Stimulated activated naive CD8-positive, alpha-beta T cell treated with anti-CD3 and anti-CD28 coated beads, Interleukin-15, Interleukin-2, amounts not matched to agents 100 ng/mL and 50 ng/mL, for 24 hours (primary cell): Measurements from ENCODE around the gene NCAM1.

Experiments used
- H3K27ac Mint-ChIP-seq: one replicate; pipeline ENCODE4 v1.8.0; 2021; ENCODE audit warnings: mild to moderate bottlenecking, mixed read lengths
- H3K27me3 Mint-ChIP-seq: one replicate; pipeline ENCODE4 v1.8.0; 2021; ENCODE audit warnings: mixed read lengths
- H3K36me3 Mint-ChIP-seq: one replicate; pipeline ENCODE4 v1.8.0; 2021; ENCODE audit warnings: low read depth, mixed read lengths
- H3K4me1 Mint-ChIP-seq: one replicate; pipeline ENCODE4 v1.8.0; 2021; ENCODE audit warnings: low read depth, mixed read lengths
- H3K4me3 Mint-ChIP-seq: one replicate; pipeline ENCODE4 v1.8.0; 2021; ENCODE audit warnings: mild to moderate bottlenecking, mixed read lengths
- H3K9me3 Mint-ChIP-seq: one replicate; pipeline ENCODE4 v1.8.0; 2021; ENCODE audit warnings: mixed read lengths

Gene NCAM1

GRCh38 chr11:113137713-113138529, 176.7 kb downstream of the NCAM1 start:
- no peaks in the 10 kb centered on the region for H3K9me3 Mint-ChIP-seq
- no peak overlapping the region for H3K27ac Mint-ChIP-seq
- H3K4me3 Mint-ChIP-seq = no peak overlapping the region
- no peaks in the 10 kb centered on the region for H3K36me3 Mint-ChIP-seq
- H3K4me1 Mint-ChIP-seq = no peaks in the 10 kb centered on the region
- H3K27me3 Mint-ChIP-seq = peaks cover 35% of the 10 kb centered on the region

DNA sequence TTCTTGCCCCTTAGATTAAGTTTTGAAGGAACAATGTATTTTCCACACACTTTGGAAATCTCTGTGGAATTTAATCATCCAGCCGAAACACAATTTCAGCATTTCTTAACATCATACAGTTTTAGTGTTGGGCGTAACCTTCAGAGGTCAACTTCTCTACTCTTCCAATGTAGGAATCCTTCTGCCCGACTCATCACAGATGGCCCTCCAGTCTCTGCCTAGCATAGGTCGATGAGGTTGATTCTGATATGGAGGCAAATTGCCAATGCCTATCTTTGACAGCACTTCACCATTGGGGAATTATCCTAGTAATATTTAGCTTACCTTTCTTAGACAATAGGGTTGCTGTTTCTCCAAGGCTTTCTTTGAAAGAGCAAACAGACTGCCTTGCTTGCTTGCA, 177.5 kb downstream of the NCAM1 start:
- Mint-ChIP-seq H3K27me3 (peaks cover 35% of the 10 kb centered on the region), H3K27ac (no peak overlapping the region), H3K4me3 (no peak overlapping the region), H3K9me3 (no peaks in the 10 kb centered on the region), H3K4me1 (no peaks in the 10 kb centered on the region), H3K36me3 (no peaks in the 10 kb centered on the region)

- Mint-ChIP-seq H3K27ac (no peak overlapping the region), H3K4me1 (no peaks in the 10 kb centered on the region), H3K27me3 (peaks cover 27% of the 10 kb centered on the region), H3K4me3 (no peak overlapping the region), H3K9me3 (no peaks in the 10 kb centered on the region), H3K36me3 (no peaks in the 10 kb centered on the region)
These were observed 179.8 kb downstream of the NCAM1 start for GRCh38 chr11:113141010-113141409.

- Mint-ChIP-seq H3K36me3 (no peaks in the 10 kb centered on the region), H3K27me3 (peaks cover 26% of the 10 kb centered on the region), H3K4me3 (no peak overlapping the region), H3K4me1 (no peaks in the 10 kb centered on the region), H3K9me3 (no peaks in the 10 kb centered on the region), H3K27ac (no peak overlapping the region)
These were observed 181.3 kb downstream of the NCAM1 start for GRCh38 chr11:113142508-113142907.

DNA sequence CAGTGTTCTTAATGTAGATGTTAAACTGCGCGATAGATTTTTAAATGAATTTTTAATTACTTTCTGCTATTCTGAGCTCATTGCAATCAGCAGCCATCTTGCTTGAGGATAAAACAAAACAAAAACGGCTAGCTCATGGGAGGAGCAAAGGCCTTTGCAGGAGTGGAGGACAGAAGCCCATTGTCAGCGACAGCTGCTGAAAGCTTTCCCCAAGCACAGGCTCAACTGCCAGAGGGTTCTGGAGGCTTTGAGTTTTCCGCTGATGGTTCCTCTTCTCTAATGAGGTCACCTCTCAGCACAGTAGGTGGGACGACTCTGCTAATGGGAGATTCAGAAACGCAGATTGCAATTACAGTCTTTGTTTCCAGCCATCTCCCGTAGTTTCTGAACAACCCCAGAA, 186.0 kb downstream of the NCAM1 start:
- Mint-ChIP-seq H3K4me1 (no peaks in the 10 kb centered on the region), H3K27ac (no peak overlapping the region), H3K4me3 (no peak overlapping the region), H3K27me3 (peaks cover 9% of the 10 kb centered on the region), H3K36me3 (no peaks in the 10 kb centered on the region), H3K9me3 (no peaks in the 10 kb centered on the region)

DNA sequence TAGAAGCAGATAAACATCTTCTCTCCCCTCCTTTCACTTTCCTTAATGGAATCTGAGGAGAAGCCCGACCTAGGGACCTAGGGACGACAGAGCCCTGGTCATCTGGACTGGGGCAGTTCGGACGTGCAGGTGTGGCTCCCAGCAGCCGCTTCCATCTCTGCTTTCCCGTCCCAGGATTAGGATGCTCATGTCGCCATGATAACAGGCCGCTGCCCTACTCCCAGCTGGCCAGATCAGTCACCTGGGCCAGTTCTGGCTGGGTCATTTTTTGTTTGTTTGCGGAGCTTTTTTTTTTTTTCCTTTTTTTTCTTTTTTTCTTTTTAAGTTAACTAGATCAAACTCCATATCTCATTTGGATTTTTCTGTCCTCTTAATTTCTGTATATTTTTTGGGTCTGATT, 186.9 kb downstream of the NCAM1 start:
- no peak overlapping the region for H3K27ac Mint-ChIP-seq
- H3K4me1 Mint-ChIP-seq = no peaks in the 10 kb centered on the region
- no peak overlapping the region for H3K4me3 Mint-ChIP-seq
- peaks cover 4% of the 10 kb centered on the region for H3K27me3 Mint-ChIP-seq
- no peaks in the 10 kb centered on the region for H3K9me3 Mint-ChIP-seq
- H3K36me3 Mint-ChIP-seq = no peaks in the 10 kb centered on the region

- Mint-ChIP-seq H3K4me3 (no peak overlapping the region), H3K36me3 (no peaks in the 10 kb centered on the region), H3K27me3 (peaks cover 4% of the 10 kb centered on the region), H3K27ac (no peak overlapping the region), H3K9me3 (no peaks in the 10 kb centered on the region), H3K4me1 (no peaks in the 10 kb centered on the region)
These were observed 187.4 kb downstream of the NCAM1 start for GRCh38 chr11:113148652-113149051.

DNA sequence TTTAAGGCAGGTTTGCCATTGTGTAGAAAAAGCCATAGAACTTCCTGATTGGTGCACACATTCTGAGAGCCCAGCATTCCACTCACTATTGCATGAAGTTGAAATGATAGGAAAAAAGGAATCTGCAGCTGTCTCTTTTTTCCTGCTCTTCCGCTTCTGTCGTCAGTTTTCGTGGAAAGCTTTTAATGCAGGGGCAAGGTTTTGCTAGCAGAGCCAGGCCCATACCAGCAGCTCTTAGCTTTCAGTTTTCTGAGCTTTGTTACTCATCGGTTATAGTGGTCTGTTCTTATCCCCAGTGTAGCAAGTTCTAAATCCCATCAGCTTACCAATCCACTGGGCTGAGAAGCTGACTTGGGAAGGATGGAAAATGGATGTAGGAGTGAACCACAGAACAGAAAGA, 190.3 kb downstream of the NCAM1 start:
- Mint-ChIP-seq H3K9me3 (no peaks in the 10 kb centered on the region), H3K36me3 (no peaks in the 10 kb centered on the region), H3K4me3 (no peak overlapping the region)

GRCh38 chr11:113152500-113152899, 191.3 kb downstream of the NCAM1 start:
- no peak overlapping the region for H3K4me3 Mint-ChIP-seq
- no peaks in the 10 kb centered on the region for H3K9me3 Mint-ChIP-seq
- peaks cover 4% of the 10 kb centered on the region for H3K27me3 Mint-ChIP-seq
- no peak overlapping the region for H3K27ac Mint-ChIP-seq
- H3K4me1 Mint-ChIP-seq = no peaks in the 10 kb centered on the region
- H3K36me3 Mint-ChIP-seq = no peaks in the 10 kb centered on the region

More for the DNA sequence above, 190.3 kb downstream of the NCAM1 start:
- Mint-ChIP-seq H3K4me1 (no peaks in the 10 kb centered on the region), H3K27ac (no peak overlapping the region), H3K27me3 (peaks cover 4% of the 10 kb centered on the region)

DNA sequence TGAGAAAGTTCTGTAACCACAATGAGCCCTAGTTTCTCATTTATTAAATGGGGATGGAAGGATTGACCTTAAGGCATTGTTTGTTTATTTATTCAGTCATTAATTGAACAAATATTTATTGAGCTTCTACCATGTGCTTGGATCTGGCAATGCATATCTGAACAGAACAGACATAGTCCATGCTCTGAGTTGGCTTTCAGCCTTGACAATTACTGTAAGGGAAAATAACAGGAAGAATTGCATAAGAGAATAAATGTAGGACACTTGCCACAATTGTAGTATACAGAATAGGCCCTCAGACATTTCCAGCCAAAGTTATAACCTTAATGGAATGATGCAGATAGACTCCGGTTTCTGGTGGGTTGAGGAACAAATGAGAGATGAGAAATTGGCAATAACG, 192.6 kb downstream of the NCAM1 start:
- H3K27ac Mint-ChIP-seq = no peak overlapping the region
- H3K4me3 Mint-ChIP-seq = no peak overlapping the region
- H3K9me3 Mint-ChIP-seq = no peaks in the 10 kb centered on the region
- H3K36me3 Mint-ChIP-seq = no peaks in the 10 kb centered on the region
- H3K27me3 Mint-ChIP-seq = peaks cover 4% of the 10 kb centered on the region
- H3K4me1 Mint-ChIP-seq = no peaks in the 10 kb centered on the region

DNA sequence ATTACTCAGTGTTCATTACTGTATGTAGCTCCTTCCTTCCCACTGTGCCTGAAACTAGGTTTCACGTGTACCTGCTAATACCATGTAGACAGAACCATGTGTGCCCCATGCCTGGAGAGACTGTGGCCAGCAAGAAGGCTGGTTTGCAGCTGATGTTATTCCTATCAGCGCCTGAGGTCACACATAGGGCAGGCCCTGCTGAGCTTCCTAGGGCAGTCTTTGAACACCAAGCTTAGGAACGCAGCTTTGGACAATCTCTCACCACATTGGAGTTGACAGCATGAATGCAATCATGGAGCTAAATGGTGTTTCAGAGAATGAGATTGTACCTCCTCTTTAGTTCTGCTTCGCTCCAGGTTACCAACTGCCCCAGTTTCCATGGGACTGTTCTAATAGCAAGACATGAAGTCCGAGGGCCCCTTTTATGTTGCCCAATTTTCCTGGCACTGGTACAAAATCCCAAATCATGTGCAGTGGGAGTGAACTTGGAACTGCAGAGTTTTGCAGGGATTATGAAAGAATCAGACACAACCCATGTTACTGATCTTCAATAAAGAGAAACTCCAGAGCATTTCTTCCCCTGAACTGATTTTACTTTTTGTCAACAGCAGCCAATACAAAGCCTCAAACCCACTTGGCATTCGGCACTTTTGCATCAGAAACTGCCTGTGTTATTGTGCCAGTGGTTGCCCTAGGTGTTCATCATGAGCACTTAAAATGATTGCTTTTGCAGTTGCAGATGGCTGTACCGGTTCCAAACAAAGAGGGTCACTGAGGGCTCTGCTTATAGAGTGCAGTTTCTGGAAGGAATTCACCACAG, 199.0 kb downstream of the NCAM1 start:
- Mint-ChIP-seq H3K36me3 (no peaks in the 10 kb centered on the region), H3K27ac (no peak overlapping the region), H3K9me3 (no peaks in the 10 kb centered on the region), H3K4me3 (no peak overlapping the region), H3K27me3 (peaks cover 4% of the 10 kb centered on the region), H3K4me1 (no peaks in the 10 kb centered on the region)

- Mint-ChIP-seq H3K4me1 (no peaks in the 10 kb centered on the region), H3K4me3 (no peak overlapping the region), H3K9me3 (no peaks in the 10 kb centered on the region), H3K36me3 (no peaks in the 10 kb centered on the region), H3K27me3 (peaks cover 4% of the 10 kb centered on the region), H3K27ac (no peak overlapping the region)
These were observed 199.5 kb downstream of the NCAM1 start for GRCh38 chr11:113160808-113161124.

DNA sequence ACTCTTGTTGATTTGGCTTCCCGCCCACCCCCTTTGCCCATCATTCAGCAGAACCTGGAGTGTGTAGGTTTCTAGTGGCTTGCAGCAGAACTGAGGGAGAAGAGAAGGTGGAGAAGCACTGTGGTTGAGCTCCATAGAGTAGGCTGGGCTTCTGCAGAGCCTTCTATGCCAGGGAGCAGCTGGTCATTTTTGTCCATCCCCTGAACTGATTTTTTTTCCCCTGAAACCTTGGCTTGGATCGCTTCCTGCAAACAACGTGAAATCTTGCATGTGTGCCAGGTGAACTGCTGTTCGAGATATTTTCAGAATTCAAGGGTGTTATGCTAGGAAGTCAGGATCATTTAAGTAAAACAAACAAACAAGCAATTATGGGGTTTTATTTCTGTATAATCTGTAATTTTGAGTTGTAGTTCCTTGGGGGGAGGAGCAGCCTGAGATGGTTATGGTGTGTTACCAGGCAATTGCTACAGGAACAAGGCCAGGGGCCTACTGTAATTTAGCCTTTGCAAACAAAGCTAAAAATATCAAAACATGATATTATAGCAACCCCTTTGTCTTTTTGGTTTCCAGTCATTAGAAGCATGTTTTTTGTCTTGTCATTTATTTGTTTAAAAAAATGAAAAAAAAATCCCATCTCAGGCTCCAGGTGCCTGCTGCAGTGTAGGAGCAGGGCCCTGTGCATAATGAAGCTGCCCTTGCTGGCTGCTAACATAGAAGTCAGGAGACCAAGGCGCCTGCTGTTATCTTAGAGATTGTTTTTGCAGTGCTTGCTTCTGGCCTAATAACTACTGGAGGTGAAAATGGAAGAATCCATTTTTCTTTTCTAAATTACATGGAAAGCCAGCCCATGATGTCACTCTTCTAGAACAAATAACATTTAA, 200.7 kb downstream of the NCAM1 start:
- Mint-ChIP-seq H3K36me3 (no peaks in the 10 kb centered on the region), H3K27me3 (peaks cover 4% of the 10 kb centered on the region), H3K4me3 (no peak overlapping the region), H3K4me1 (no peaks in the 10 kb centered on the region), H3K27ac (no peak overlapping the region), H3K9me3 (no peaks in the 10 kb centered on the region)

DNA sequence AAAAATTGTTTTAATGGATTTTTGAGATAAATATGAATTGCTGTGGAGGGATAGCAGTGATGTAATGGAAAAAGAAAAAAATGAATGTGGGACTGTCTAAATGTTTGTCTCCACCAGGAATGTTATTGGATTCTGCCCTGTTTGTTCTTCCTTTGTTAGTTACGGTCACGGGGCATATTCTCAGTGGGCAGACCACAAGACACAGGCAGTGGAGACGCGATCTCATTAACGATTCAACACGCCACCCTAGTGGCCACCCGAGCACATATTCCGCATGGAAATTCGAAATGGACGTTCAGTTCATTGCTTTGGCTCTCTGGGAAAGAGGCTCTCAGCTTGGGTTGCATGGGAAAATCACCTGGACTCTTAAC, 201.4 kb downstream of the NCAM1 start:
- no peak overlapping the region for H3K27ac Mint-ChIP-seq
- no peaks in the 10 kb centered on the region for H3K9me3 Mint-ChIP-seq
- H3K4me3 Mint-ChIP-seq = no peak overlapping the region
- no peaks in the 10 kb centered on the region for H3K36me3 Mint-ChIP-seq
- H3K27me3 Mint-ChIP-seq = peaks cover 4% of the 10 kb centered on the region
- H3K4me1 Mint-ChIP-seq = no peaks in the 10 kb centered on the region
